MCF 10A (cell line): Measurements from ENCODE around the gene SEMA3A. TPM values are rescaled to one million over a fixed set of nuclear protein-coding genes. Genes with fewer than 3 reads are reported as not detected.

Source experiments
- BruUV-seq: library from RNA; stranded (reverse); fragments of 400-500 nt; replicated peaks from 2 replicates; lab custom pipeline; 2021; lab: Mats Ljungman, UMichigan
- CTCF ChIA-PET: fragments of 300-600 bp; sonication (Branson Sonifier 250); formaldehyde crosslinking; extraction: SDS; loops from one replicate; lab custom pipeline; 2021; ENCODE audit warnings: antibody characterized with exemption, inconsistent platforms; lab: Yijun Ruan, JAX
- POLR2A ChIA-PET: fragments of 300-600, 350-650 bp; sonication (Branson Sonifier 250); formaldehyde crosslinking; extraction: SDS; loops from one replicate; lab custom pipeline; 2020; ENCODE audit warnings: antibody characterized with exemption, inconsistent platforms; lab: Yijun Ruan, JAX
- DNase-seq: peaks from one replicate; pipeline ENCODE4 v3.0.0-alpha.2; 2018; ENCODE audit not compliant: unreplicated experiment
- H3K27ac Mint-ChIP-seq: one replicate; pipeline ENCODE4 v1.8.0; 2022; ENCODE audit warnings: mild to moderate bottlenecking, low read depth, mixed read lengths; ENCODE audit not compliant: unreplicated experiment
- H3K27me3 Mint-ChIP-seq: one replicate; pipeline ENCODE4 v1.8.0; 2022; ENCODE audit warnings: mixed read lengths; ENCODE audit not compliant: insufficient read depth, unreplicated experiment
- H3K36me3 Mint-ChIP-seq: one replicate; pipeline ENCODE4 v1.8.0; 2022; ENCODE audit warnings: mild to moderate bottlenecking, moderate library complexity, mixed read lengths; ENCODE audit not compliant: insufficient read depth, unreplicated experiment
- H3K4me1 Mint-ChIP-seq: one replicate; pipeline ENCODE4 v1.8.0; 2022; ENCODE audit warnings: mixed read lengths; ENCODE audit not compliant: insufficient read depth, unreplicated experiment
- H3K4me3 Mint-ChIP-seq: one replicate; pipeline ENCODE4 v1.8.0; 2022; ENCODE audit warnings: mild to moderate bottlenecking, moderate library complexity, mixed read lengths; ENCODE audit not compliant: unreplicated experiment
- H3K9me3 Mint-ChIP-seq: one replicate; pipeline ENCODE4 v1.8.0; 2022; ENCODE audit warnings: mixed read lengths; ENCODE audit not compliant: unreplicated experiment
- CTCF ChIP-seq: fragments of 200-600 bp; IDR thresholded peaks from one replicate; pipeline ENCODE4 v1.8.0; 2022; ENCODE audit warnings: antibody characterized with exemption, mild to moderate bottlenecking; ENCODE audit not compliant: unreplicated experiment
- intact Hi-C: fragments of 100-400 bp; cut with micrococcal nuclease; formaldehyde crosslinking; loops from 2 replicates; pipeline ENCODE4 v1.14.1; 2022
- total RNA-seq: library from RNA; stranded (reverse); gene quantifications from 2 replicates; pipeline ENCODE4 v1.2.3, GENCODE V29; 2022

Gene SEMA3A
- total RNA-seq, 1 experiment from 2014 or later: 3.2 TPM

GRCh38 chr7:83937930-83938329, 256.7 kb downstream of the SEMA3A start:
- ChIA-PET CTCF (interaction anchor here (0.9 to 13.9 kb wide), 5 partner anchors 8 to 1099 kb away, joined by 3 to 324 read pairs (median 37); no protein-coding TSS in a partner anchor), POLR2A (no interaction called here)
- Mint-ChIP-seq H3K36me3 (no peaks in the 10 kb centered on the region), H3K27me3 (no peaks in the 10 kb centered on the region), H3K4me1 (peaks cover 5% of the 10 kb centered on the region), H3K9me3 (no peaks in the 10 kb centered on the region), H3K27ac (no peak overlapping the region), H3K4me3 (no peak overlapping the region)
- DNase-seq: no peak
- intact Hi-C loops: loop anchor here (2.0 to 10.0 kb wide), 5 partner anchors 31 to 1917 kb away; no protein-coding TSS in a partner anchor
- no TSS peak for BruUV-seq
- TF ChIP-seq CTCF: no peak

- intact Hi-C loops: loop anchor here (1.0 to 10.0 kb wide), 6 partner anchors 33 to 1919 kb away; no protein-coding TSS in a partner anchor
- H3K4me1 Mint-ChIP-seq: peaks cover 5% of the 10 kb centered on the region
- no peaks in the 10 kb centered on the region for H3K27me3 Mint-ChIP-seq
- no peak overlapping the region for H3K4me3 Mint-ChIP-seq
- POLR2A ChIA-PET: interaction anchor here (0.9 kb wide), 2 partner anchors 12 to 22 kb away, joined by 3 read pairs; no protein-coding TSS in a partner anchor
- no peaks in the 10 kb centered on the region for H3K9me3 Mint-ChIP-seq
- H3K27ac Mint-ChIP-seq: no peak overlapping the region
- TF ChIP-seq CTCF: peak; percentile 75
- no peaks in the 10 kb centered on the region for H3K36me3 Mint-ChIP-seq
- BruUV-seq: no TSS peak
- CTCF ChIA-PET: interaction anchor here (0.6 to 13.9 kb wide), 60 partner anchors 9 to 1947 kb away, joined by 3 to 324 read pairs (median 4); partner anchors contain the start of gene SEMA3A
- DNase-seq: peak; percentile 78
These were observed 258.4 kb downstream of the SEMA3A start for GRCh38 chr7:83936056-83936708.

- Mint-ChIP-seq H3K36me3 (no peaks in the 10 kb centered on the region), H3K4me1 (peaks cover 5% of the 10 kb centered on the region), H3K9me3 (no peaks in the 10 kb centered on the region), H3K27me3 (no peaks in the 10 kb centered on the region), H3K27ac (no peak overlapping the region), H3K4me3 (no peak overlapping the region)
- DNase-seq: no peak
- intact Hi-C loops: loop anchor here (10.0 kb wide), 1 partner anchor 1921 kb away; no protein-coding TSS in a partner anchor
- ChIA-PET POLR2A (interaction anchor here (1.5 kb wide), 2 partner anchors 1088 to 1091 kb away, joined by 3 to 4 read pairs; no protein-coding TSS in a partner anchor), CTCF (interaction anchor here (0.6 to 13.9 kb wide), 14 partner anchors 9 to 1566 kb away, joined by 3 to 324 read pairs (median 4); no protein-coding TSS in a partner anchor)
- TF ChIP-seq CTCF: peak; percentile 26
- no TSS peak for BruUV-seq
These were observed 260.4 kb downstream of the SEMA3A start for GRCh38 chr7:83934118-83934734.

- no peak for TF ChIP-seq CTCF
- intact Hi-C loops: loop anchor here (10.0 kb wide), 1 partner anchor 1923 kb away; no protein-coding TSS in a partner anchor
- BruUV-seq: no TSS peak
- H3K27me3 Mint-ChIP-seq: no peaks in the 10 kb centered on the region
- peaks cover 5% of the 10 kb centered on the region for H3K4me1 Mint-ChIP-seq
- ChIA-PET CTCF (interaction anchor here (0.9 to 13.9 kb wide), 4 partner anchors 14 to 1093 kb away, joined by 3 to 324 read pairs (median 48); no protein-coding TSS in a partner anchor), POLR2A (no interaction called here)
- no peak overlapping the region for H3K27ac Mint-ChIP-seq
- no peak overlapping the region for H3K4me3 Mint-ChIP-seq
- DNase-seq: no peak
- no peaks in the 10 kb centered on the region for H3K9me3 Mint-ChIP-seq
- no peaks in the 10 kb centered on the region for H3K36me3 Mint-ChIP-seq
These were observed 262.6 kb downstream of the SEMA3A start for GRCh38 chr7:83931968-83932367.
